Large intestine (tissue), 3 donors: Measurements from ENCODE around the gene HMGXB3. TPM values are rescaled to one million over a fixed set of nuclear protein-coding genes. Genes with fewer than 3 reads are reported as not detected.
A peak's percentile ranks its signal among the peaks of the same experiment; 100 is the strongest.

Experiments used
- DNase-seq, 2 donors: peaks; one replicate each; pipeline versions ENCODE4 v3.0.0 to v3.0.0-alpha.2; 2013
- H3K27ac ChIP-seq: one replicate; pipeline ENCODE4 v1.5.1; 2013; ENCODE audit warnings: low read length
- H3K27me3 ChIP-seq: 2 replicates; pipeline ENCODE4 v1.6.1; 2013; ENCODE audit warnings: low read length; ENCODE audit not compliant: control insufficient read depth, insufficient read depth
- H3K36me3 ChIP-seq: 2 replicates; pipeline ENCODE4 v1.6.1; 2013; ENCODE audit warnings: low read length; ENCODE audit not compliant: control insufficient read depth, insufficient read depth
- H3K4me1 ChIP-seq: one replicate; pipeline ENCODE4 v1.6.1; 2013; ENCODE audit warnings: low read length; ENCODE audit not compliant: control insufficient read depth, insufficient read depth
- H3K4me3 ChIP-seq: one replicate; pipeline ENCODE4 v1.5.1; 2013; ENCODE audit warnings: low read length
- H3K9me3 ChIP-seq: one replicate; pipeline ENCODE4 v1.6.1; 2013; ENCODE audit warnings: mild to moderate bottlenecking, low read depth, low read length, moderate library complexity; ENCODE audit not compliant: control insufficient read depth
- WGBS: methylation state at CpG from one replicate; pipeline ENCODE4 v1.1.5; 2013; ENCODE audit warnings: low lambda C conversion rate; ENCODE audit not compliant: insufficient coverage; 5-methylcytosine and 5-hydroxymethylcytosine counted together
- polyA plus RNA-seq: library from polyadenylated mRNA; unstranded; fragments of 120-200 nt; gene quantifications from one replicate; pipeline ENCODE4 v1.2.1, GENCODE V29; 2013

HMGXB3 gene
- polyA plus RNA-seq, 1 donor: 36.8 TPM

DNA sequence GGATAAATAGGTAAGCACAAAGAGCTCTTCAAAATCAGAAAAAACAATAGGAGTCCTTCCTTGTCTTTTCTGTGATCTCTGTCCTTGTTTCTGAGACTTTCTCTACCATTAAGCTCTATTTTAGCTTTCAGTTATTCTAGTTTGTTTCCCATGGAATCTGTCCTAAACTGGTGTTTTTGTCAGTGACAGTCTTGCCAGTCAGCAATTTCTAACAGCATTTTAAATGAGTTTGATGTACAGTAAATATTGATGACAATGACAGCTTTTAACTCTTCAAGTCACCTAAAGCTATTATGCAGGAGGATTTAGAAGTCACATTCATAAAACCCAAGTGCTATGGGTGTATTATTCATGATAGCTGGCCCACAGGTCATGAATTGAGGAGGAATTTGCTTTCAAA lies 18.0 kb upstream of the HMGXB3 start:
- Histone ChIP-seq H3K36me3 (peaks cover 57% of the 10 kb centered on the region), H3K4me3 (no peak overlapping the region), H3K27ac (no peak overlapping the region), H3K9me3 (no peaks in the 10 kb centered on the region), H3K27me3 (no peaks in the 10 kb centered on the region), H3K4me1 (peaks cover 18% of the 10 kb centered on the region)
- DNase-seq: no peak

DNA sequence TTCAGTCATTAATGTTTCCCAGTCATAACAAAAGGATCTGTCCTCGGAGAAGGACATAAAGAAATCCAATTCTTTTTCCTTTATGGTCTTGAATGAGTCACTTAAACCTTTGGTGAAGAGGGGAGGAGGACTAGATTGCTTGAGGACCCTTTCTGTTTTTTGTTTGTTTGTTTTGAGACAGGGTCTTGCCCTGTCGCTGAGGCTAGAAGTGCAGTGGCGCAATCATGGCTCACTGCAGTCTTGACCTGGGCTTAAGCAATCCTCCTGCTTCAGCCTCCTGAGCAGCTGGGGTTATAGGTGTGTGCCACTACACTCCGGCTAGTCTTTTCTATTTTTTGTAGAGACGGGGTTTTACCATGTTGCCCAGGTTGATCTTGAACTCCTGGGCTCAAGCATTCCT lies 12.4 kb upstream of the HMGXB3 start:
- peaks cover 19% of the 10 kb centered on the region for H3K36me3 ChIP-seq
- H3K27ac ChIP-seq: no peak overlapping the region
- WGBS: no CpG with 5 or more reads among the region's 5 CpGs
- H3K4me1 ChIP-seq: no peaks in the 10 kb centered on the region
- no peaks in the 10 kb centered on the region for H3K9me3 ChIP-seq
- no peaks in the 10 kb centered on the region for H3K27me3 ChIP-seq
- H3K4me3 ChIP-seq: no peak overlapping the region
- DNase-seq: no peak

DNA sequence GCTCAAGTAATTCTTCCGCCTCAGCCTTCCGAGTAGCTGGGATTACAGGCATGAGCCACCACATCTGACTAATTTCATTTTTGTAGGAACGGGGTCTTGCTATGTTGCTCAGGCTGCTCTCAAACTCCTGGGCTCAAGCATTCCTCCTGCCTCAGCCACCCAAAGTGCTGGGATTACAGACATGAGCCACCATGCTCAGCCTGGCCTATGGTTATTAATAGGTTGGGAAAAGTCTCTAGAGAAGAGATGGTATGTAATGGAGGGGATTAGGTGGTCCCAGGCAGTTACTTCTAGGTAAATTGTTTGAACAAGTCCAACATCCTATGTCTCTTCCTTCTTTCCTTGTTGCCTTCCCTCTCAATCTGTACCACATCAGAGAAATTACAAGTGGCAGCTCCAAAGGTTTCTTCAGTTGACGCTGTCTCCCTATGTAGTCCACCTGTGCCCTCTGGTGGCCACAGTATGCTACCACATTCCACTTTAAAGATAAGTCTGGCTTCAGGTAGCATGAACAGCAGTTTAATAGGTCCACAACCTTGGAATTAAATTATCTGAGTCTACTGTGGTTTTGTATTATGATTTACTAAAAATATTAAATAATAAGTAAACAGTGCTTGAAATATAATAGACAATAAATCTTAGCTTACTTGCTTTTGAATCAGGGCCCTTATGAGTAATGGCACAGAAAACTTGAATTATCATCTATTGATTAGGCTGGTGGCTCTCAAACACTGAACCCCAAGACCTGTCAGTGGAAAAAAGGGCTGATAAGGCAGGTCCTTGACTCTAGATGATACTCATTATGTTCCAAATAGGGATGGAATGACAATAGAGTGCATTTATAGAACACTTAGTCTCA lies 9.8 kb upstream of the HMGXB3 start:
- Histone ChIP-seq H3K4me3 (no peak overlapping the region), H3K27me3 (no peaks in the 10 kb centered on the region), H3K9me3 (no peaks in the 10 kb centered on the region), H3K36me3 (peaks cover 7% of the 10 kb centered on the region), H3K4me1 (peaks cover 7% of the 10 kb centered on the region), H3K27ac (no peak overlapping the region)
- WGBS: no CpG with 5 or more reads among the region's 4 CpGs
- DNase-seq: peak; percentile 77 to 82

GRCh38 chr5:149993471-149993870 lies 7.1 kb upstream of the HMGXB3 start:
- peaks cover 7% of the 10 kb centered on the region for H3K36me3 ChIP-seq
- no peak overlapping the region for H3K27ac ChIP-seq
- H3K4me1 ChIP-seq: peaks cover 22% of the 10 kb centered on the region
- no peaks in the 10 kb centered on the region for H3K9me3 ChIP-seq
- no peak overlapping the region for H3K4me3 ChIP-seq
- 80% methylated on average over 1 of the region's 3 CpGs for WGBS
- no peaks in the 10 kb centered on the region for H3K27me3 ChIP-seq
- DNase-seq: no peak

DNA sequence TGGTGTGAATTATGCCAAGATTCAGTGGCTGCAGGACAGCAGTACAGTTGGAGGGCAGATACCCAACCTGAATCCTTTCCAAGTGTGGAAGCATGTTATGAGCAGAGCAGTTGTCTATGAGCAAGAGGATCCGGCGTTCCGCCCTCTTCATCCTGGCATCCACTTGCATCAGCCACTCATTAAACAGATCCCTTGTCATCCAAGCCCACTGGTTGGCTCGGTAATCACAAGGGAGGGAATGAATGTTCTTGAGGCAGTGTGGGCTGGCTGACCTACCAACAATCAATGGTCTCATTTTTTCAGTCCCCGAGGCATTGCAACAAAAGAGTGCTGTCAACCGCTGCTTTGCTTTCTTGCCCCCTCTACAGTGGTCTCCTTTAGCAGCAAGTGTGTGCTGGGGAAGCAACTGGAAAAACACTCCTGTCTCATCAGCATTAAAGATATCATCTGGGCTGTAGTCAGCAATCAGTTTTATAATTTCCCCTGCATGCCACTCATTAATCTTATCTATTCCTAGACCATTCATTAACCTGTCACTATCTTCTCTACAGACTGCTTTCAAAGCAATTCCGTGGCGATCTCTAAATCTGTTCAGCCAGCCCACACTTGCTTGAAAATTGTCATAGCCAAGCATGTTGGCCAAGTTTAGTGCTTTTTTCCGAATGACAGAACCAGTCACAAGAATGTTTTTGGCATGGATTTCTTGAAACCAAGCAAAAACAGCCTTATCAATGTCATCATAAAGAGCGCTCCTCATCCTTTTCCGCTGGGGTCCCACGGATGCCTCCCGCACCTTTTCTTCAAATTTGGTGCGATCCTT lies 4.9 kb upstream of the HMGXB3 start:
- Histone ChIP-seq H3K27me3 (no peaks in the 10 kb centered on the region), H3K36me3 (peaks cover 4% of the 10 kb centered on the region), H3K27ac (peak overlapping the region; percentile 55), H3K4me3 (no peak overlapping the region), H3K4me1 (peaks cover 29% of the 10 kb centered on the region), H3K9me3 (no peaks in the 10 kb centered on the region)
- WGBS: no CpG with 5 or more reads among the region's 14 CpGs
- DNase-seq: peak in 1 of 2 donors; percentile 10

DNA sequence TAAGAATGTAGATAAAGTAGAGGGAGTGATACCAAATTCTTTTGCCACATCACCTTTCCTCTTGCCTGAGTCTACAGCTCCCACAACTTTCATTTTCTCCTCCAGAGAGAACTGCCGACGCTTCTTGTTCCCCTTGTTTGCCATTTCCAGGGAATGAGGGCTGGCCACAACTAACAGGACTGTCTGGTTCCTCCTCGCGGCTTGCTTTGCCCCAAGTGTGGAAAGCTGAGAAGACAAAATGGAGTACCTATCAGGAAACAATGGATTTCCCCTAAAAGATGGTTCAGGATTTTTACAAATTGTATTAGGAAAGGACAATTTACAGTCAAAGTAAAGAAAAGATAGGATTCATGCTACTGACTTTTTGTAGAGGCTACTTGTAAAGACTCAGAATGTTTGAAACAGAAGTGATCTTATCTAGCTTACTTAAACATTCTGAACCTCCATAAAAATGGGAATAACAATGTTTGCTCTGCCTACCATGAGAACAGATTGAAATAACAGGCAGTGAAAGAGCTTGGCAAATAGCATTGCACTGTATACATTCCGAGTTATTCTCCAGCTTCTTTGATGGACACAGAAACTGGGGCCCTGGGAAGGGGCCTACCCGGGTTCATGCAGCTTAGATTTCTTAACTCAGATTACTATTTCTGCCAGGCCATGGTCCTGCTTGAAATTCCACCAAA lies 4.2 kb upstream of the HMGXB3 start:
- WGBS: no CpG with 5 or more reads among the region's 6 CpGs
- H3K4me3 ChIP-seq: no peak overlapping the region
- DNase-seq: peak in 1 of 2 donors; percentile 31
- H3K9me3 ChIP-seq: no peaks in the 10 kb centered on the region
- peaks cover 4% of the 10 kb centered on the region for H3K36me3 ChIP-seq
- H3K4me1 ChIP-seq: peaks cover 29% of the 10 kb centered on the region
- no peaks in the 10 kb centered on the region for H3K27me3 ChIP-seq
- peak overlapping the region; percentile 55 for H3K27ac ChIP-seq

DNA sequence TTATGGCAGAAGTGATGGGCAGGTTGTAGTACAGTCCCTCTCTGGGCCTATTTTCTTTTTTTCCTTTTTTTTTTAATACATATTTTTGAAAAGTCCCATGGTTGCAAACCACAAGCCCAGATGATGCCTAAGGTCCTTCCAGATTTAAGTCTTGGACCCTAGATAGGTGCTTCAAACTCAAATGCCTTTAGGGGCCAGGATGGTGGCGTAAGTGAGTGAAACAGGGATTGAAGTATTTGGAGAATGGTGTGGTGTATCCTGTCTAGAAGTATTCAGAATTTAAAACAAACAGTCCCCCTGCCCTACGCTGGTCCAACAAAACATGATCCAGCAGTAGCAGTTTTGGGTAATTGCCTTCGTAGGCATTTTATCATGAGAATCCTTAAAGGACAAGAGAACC lies 2.3 kb upstream of the HMGXB3 start:
- WGBS: no CpG with 5 or more reads among the region's 3 CpGs
- Histone ChIP-seq H3K36me3 (peaks cover 6% of the 10 kb centered on the region), H3K9me3 (no peaks in the 10 kb centered on the region), H3K27ac (no peak overlapping the region), H3K4me1 (peaks cover 31% of the 10 kb centered on the region), H3K4me3 (no peak overlapping the region), H3K27me3 (no peaks in the 10 kb centered on the region)
- DNase-seq: no peak

DNA sequence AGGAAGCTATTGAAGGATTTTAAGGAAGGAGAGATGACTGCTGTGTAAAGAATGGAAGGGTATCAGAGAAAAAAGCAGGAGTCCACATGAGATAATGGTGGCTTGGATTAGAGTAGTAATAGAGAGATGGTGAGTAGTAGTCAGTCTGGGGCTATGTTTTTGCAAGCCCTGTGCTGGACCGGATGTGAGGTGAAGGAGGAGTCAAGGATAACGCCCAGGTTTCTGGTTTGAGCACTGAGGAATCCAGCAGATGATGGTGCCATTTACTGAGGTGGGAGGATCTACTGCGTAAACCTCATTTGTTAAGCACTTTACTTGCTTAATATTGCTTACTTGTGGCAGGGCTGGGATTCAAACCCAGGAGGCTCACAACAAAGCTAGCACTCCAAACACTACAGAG lies 1.2 kb upstream of the HMGXB3 start:
- 100% methylated on average over 1 of the region's 3 CpGs for WGBS
- H3K27ac ChIP-seq: peak overlapping the region; percentile 74
- DNase-seq: no peak
- H3K9me3 ChIP-seq: no peaks in the 10 kb centered on the region
- no peaks in the 10 kb centered on the region for H3K27me3 ChIP-seq
- H3K4me1 ChIP-seq: peaks cover 31% of the 10 kb centered on the region
- H3K4me3 ChIP-seq: peak overlapping the region; percentile 55
- peaks cover 6% of the 10 kb centered on the region for H3K36me3 ChIP-seq

- Histone ChIP-seq H3K4me3 (peak overlapping the region; percentile 55), H3K9me3 (no peaks in the 10 kb centered on the region), H3K4me1 (peaks cover 31% of the 10 kb centered on the region), H3K27me3 (no peaks in the 10 kb centered on the region), H3K27ac (peak overlapping the region; percentile 74), H3K36me3 (peaks cover 11% of the 10 kb centered on the region)
- no peak for DNase-seq
- WGBS: 29% methylated on average over 1 of the region's 7 CpGs
Observed at GRCh38 chr5:149999866-150000255, 678 bp upstream of the HMGXB3 start.

DNA sequence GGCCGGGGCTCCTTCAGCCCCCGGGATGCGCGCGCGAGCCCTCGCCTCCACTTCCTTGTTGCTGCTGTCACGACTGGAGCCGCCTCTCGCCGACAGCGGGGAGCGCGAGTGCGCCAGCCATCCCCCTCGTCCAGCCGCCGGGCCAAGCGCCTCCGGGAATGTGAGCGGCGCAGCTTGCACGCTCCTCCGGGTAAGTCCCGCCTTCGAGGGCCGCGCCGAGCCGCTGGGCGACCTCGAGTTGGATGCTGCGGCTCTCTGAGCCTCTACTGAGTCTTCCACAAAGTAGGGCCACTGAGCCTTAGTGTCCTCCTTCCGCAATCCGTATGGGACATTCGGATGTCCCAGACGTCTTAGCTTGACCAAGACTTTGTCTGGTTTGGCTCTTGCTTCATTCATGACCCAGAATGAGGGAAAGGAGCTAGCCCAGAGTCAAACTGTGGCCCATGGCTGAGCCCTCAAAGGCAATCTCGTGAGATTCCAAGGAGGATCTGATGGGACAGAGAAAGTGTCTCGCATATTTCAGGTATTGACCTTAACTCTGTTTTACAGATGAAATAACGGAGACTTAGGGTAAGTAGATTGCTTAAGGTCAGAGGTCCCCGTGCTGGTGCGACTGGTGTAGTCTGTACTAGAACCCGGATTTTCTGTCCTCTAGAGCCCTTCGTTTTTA lies 586 bp downstream of the HMGXB3 start:
- peak; percentile 26 to 47 for DNase-seq
- peak overlapping the region; percentile 74 for H3K27ac ChIP-seq
- H3K36me3 ChIP-seq: peaks cover 18% of the 10 kb centered on the region
- no peaks in the 10 kb centered on the region for H3K9me3 ChIP-seq
- peak overlapping the region; percentile 55 for H3K4me3 ChIP-seq
- H3K27me3 ChIP-seq: no peaks in the 10 kb centered on the region
- WGBS: no CpG with 5 or more reads among the region's 44 CpGs
- H3K4me1 ChIP-seq: peaks cover 20% of the 10 kb centered on the region
